ENCODE measurements around the gene KLF17.

Gene KLF17

GRCh38 chr1:44152692-44153091 lies 34.1 kb downstream of the KLF17 start:
- DNase-seq (ENCODE audit: low spot score), result no peak

- no peak for DNase-seq (ENCODE audit: low spot score)
These were observed 35.4 kb downstream of the KLF17 start for GRCh38 chr1:44154049-44154448.

DNA sequence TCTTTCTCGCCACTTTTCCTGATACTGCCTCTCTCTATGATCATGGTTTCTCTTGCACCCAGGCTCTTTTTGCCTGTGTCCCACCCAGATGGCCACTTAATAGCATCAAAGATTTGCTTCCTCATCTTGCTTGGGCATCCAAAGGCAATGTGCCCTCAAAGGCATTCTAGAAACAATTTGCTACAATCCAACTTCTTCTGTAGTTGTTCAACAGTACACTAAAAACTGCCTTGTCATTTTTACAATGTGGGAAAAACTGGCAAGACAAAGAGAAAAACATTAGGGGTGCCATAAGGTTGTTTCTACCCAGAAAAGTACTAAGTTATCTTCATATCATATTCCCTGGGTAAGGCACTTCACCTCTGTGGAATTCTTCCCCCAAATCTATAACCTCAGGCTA lies 39.3 kb downstream of the KLF17 start:
- DNase-seq (ENCODE audit: low spot score), result no peak

- no peak for DNase-seq (ENCODE audit: low spot score)
These were observed 40.2 kb downstream of the KLF17 start for GRCh38 chr1:44158871-44159270.

DNA sequence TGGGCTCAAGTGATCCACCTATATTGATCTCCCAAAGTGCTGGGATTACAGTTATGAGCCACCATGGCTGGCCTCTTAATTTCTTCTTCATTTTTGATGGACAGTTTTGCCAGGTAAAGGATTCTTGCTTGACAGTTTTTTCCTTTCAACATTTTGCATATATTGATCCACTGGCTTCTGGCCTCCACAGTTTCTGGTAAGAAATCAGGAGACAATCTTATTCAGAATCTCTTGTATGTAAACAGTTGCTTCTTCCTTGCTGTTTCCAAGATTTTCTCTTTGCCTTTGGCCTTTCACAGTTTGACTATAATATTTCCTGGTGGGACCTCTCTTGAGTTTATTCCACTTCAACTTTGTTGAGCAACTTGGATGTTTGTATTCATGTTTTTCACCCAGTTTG lies 42.9 kb downstream of the KLF17 start:
- no peak for DNase-seq (ENCODE audit: low spot score)

- peak; percentile 30 for DNase-seq (ENCODE audit: low spot score)
These were observed 50.0 kb downstream of the KLF17 start for GRCh38 chr1:44168520-44169098.

DNA sequence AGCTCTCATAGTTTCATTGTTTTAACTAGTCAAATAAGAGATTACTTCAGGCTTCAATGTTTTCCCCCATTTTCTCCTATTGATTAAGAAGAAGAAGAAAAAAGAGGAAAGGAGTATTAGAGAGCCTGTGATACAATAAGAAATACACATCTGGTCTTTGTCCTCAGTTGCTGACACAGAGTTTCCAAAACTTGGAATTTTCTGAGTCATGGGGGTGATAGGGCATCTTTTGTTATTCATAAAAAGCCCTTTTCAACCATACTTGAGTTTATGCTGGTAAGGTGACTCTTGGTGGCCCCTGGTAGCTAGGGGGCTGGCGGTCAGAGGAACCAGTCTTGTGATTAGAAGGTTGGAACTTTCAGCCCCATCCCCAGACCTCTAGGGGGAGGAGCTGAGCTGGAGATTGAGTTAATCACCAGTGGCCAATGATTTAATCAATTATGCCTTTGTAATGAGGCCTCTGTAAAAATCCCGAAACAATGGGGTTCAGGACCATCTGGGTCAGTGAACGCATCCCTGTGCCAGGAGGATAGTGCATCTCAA lies 51.7 kb downstream of the KLF17 start:
- DNase-seq (ENCODE audit: low spot score), result peak; percentile 29

DNA sequence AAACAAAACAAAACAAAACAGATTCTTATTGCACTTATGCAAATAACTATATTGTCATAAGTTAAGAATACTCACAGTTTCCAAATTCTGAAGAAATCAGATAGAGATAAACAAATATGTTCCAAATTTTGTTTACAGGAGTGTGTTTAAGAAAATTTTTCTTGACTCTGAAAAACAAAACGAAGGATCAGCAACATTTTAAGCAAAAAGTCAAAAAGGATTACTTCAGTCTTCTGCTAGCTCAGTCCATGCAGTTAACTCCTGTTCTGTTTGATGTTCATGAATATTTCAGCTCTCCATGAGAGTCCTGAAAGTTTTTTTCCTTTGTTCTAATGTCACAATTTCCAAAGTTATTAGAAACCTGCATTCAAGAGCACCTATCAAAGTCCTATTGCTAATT lies 56.0 kb downstream of the KLF17 start:
- DNase-seq (ENCODE audit: low spot score), result no peak
